HepG2 (cell line): ENCODE data around the gene LRRC42. TPM values are rescaled to one million over a fixed set of nuclear protein-coding genes. Genes with fewer than 3 reads are reported as not detected.

Experiments
- ATAC-seq: fragments of 200-7000 bp; cut with Tn5 transposase; 3 replicates; pipeline ENCODE4 v1.9.1; 2020; ENCODE audit warnings: mild to moderate bottlenecking, moderate library complexity
- BruUV-seq: library from RNA; stranded (reverse); fragments of 400-500 nt; replicated peaks from 2 replicates; lab custom pipeline; 2021; lab: Mats Ljungman, UMichigan
- CTCF ChIA-PET: fragments of 300-600 bp; formaldehyde crosslinking; extraction: SDS; loops from one replicate; lab custom pipeline; 2021; ENCODE audit warnings: low total read pairs, inconsistent platforms, low intra/inter-chr PET ratio; lab: Yijun Ruan, JAX
- POLR2A ChIA-PET: fragments of 350-600 bp; sonication (Branson Sonifier 250); formaldehyde crosslinking; loops from one replicate; lab custom pipeline; 2020; ENCODE audit warnings: antibody characterized with exemption, inconsistent platforms; lab: Yijun Ruan, JAX
- DNase-seq: peaks from one replicate; pipeline ENCODE4 v3.0.0-alpha.2; 2015; ENCODE audit warnings: low spot score
- FAIRE-seq: peaks from 3 replicates; lab custom pipeline; 2011; peaks lifted over from hg19 to GRCh38; lab: Jason Lieb, UNC
- H2AFZ ChIP-seq: one replicate; pipeline ENCODE4 v1.6.1; 2011; ENCODE audit warnings: low read length, inconsistent platforms
- H3K27ac ChIP-seq: fragments of 300-600 bp; 3 replicates; pipeline ENCODE4 v1.8.0; 2011; ENCODE audit warnings: mixed run types, mild to moderate bottlenecking, mixed read lengths, low read length, inconsistent platforms; ENCODE audit not compliant: insufficient read depth; ENCODE audit errors: extremely low read length
- H3K27me3 ChIP-seq, 2 experiments: fragments of 200-600 bp in 1 of 2; 2 replicates in 1 of 2; 3 replicates in 1 of 2; pipeline versions ENCODE4 v1.6.0 to v1.8.0; 2011; ENCODE audit warnings: low read length in 2 of 2, mild to moderate bottlenecking in 2 of 2, moderate library complexity in 2 of 2, inconsistent platforms in 1 of 2; ENCODE audit not compliant: insufficient read depth in 2 of 2, control insufficient read depth in 1 of 2
- H3K36me3 ChIP-seq, 2 experiments: fragments of 200-600 bp in 1 of 2; replicated peaks in 1 of 2; 2 replicates in 1 of 2; 3 replicates in 1 of 2; pipeline versions ENCODE4 v1.5.1 to v1.8.0; 2011; ENCODE audit warnings: low read length in 2 of 2, inconsistent platforms in 1 of 2; ENCODE audit not compliant: insufficient read depth in 2 of 2, control insufficient read depth in 1 of 2
- H3K4me1 ChIP-seq: 2 replicates; pipeline ENCODE4 v1.5.1; 2012; ENCODE audit warnings: low read length, inconsistent platforms; ENCODE audit not compliant: insufficient read depth
- H3K4me2 ChIP-seq: 2 replicates; pipeline ENCODE4 v1.6.0; 2011; ENCODE audit warnings: low read depth, low read length, inconsistent platforms
- H3K4me3 ChIP-seq, 3 experiments: fragments of 200-600 bp in 1 of 3; sonication (generic), shearing (Covaris generic) in 1 of 3; replicated peaks in 1 of 3; 2 replicates each; pipeline ENCODE4 v1.5.1; 2011 to 2016; ENCODE audit warnings: low read length in 3 of 3, inconsistent platforms in 2 of 3, low read depth in 2 of 3, mild to moderate bottlenecking in 2 of 3, control low read depth in 1 of 3, mixed read lengths in 1 of 3; ENCODE audit not compliant: insufficient read depth in 1 of 3
- H3K79me2 ChIP-seq: one replicate; pipeline ENCODE4 v1.6.1; 2011; ENCODE audit warnings: low read length, inconsistent platforms; ENCODE audit not compliant: insufficient read depth
- H3K9ac ChIP-seq: 2 replicates; pipeline ENCODE4 v1.6.0; 2011; ENCODE audit warnings: mild to moderate bottlenecking, low read depth, low read length, inconsistent platforms; ENCODE audit not compliant: insufficient read depth
- H3K9me3 ChIP-seq: 2 replicates; pipeline ENCODE4 v1.5.1; 2012; ENCODE audit warnings: mild to moderate bottlenecking, low read length
- H4K20me1 ChIP-seq: 2 replicates; pipeline ENCODE4 v1.6.0; 2011; ENCODE audit warnings: inconsistent platforms, mild to moderate bottlenecking, low read length, moderate library complexity; ENCODE audit not compliant: insufficient read depth
- ASH2L ChIP-seq: fragments of 300-600, 200-600 bp; sonication (generic); IDR thresholded peaks from 2 replicates; pipeline ENCODE4 v1.7.0; 2017; ENCODE audit warnings: low read depth, mild to moderate bottlenecking, moderate library complexity, mixed read lengths, low read length; ENCODE audit not compliant: insufficient read length
- GATAD2A ChIP-seq: IDR thresholded peaks from 2 replicates; pipeline ENCODE4 v1.6.1; 2016
- HDAC2 ChIP-seq: sonication (generic); formaldehyde crosslinking; IDR thresholded peaks from 2 replicates; pipeline ENCODE4 v1.4.0; 2020; ENCODE audit warnings: missing genetic modification reagents
- LCORL ChIP-seq, 2 experiments: fragments of 450-650 bp in 1 of 2; sonication (generic) in 1 of 2; formaldehyde crosslinking in 1 of 2; IDR thresholded peaks; 2 replicates each; pipeline versions ENCODE4 v1.5.0 to v1.6.1; 2017 to 2020; ENCODE audit warnings: antibody characterized with exemption in 1 of 2, missing genetic modification reagents in 1 of 2
- MAFK ChIP-seq, 2 experiments: IDR thresholded peaks in 1 of 2; conservative IDR thresholded peaks in 1 of 2; 2 replicates each; pipeline ENCODE4 v1.6.1; 2011; ENCODE audit warnings: improper control_type of control experiment in 2 of 2, low read length in 2 of 2
- NR2F1 ChIP-seq, 2 experiments: fragments of 450-650 bp in 1 of 2; formaldehyde crosslinking in 1 of 2; IDR thresholded peaks; 2 replicates each; pipeline versions ENCODE4 v1.5.0 to v1.6.1; 2016 to 2020; ENCODE audit warnings: mild to moderate bottlenecking in 1 of 2, missing compliant biosample characterization in 1 of 2, missing genetic modification reagents in 1 of 2, moderate library complexity in 1 of 2
- SOX13 ChIP-seq, 3 experiments: fragments of 450-650 bp in 1 of 3; sonication (generic) in 1 of 3; formaldehyde crosslinking in 1 of 3; IDR thresholded peaks in 2 of 3; conservative IDR thresholded peaks in 1 of 3; 2 replicates each; pipeline versions ENCODE4 v1.5.0 to v1.6.1; 2016 to 2020; ENCODE audit warnings: antibody characterized with exemption in 1 of 3, mild to moderate bottlenecking in 1 of 3, missing compliant biosample characterization in 1 of 3, missing genetic modification reagents in 1 of 3, moderate library complexity in 1 of 3
- XBP1 ChIP-seq: sonication (generic); formaldehyde crosslinking; IDR thresholded peaks from 2 replicates; pipeline ENCODE4 v1.5.0; 2020; ENCODE audit warnings: missing genetic modification reagents
- WGBS: methylation state at CpG from one replicate; pipeline ENCODE4 v1.1.6; 2017; ENCODE audit warnings: low lambda C conversion rate; 5-methylcytosine and 5-hydroxymethylcytosine counted together
- in situ Hi-C: cut with HindIII; loops from 2 replicates; pipeline ENCODE4 v1.10.0; 2017; ENCODE audit warnings: low pct_unique_long_range_greater_than_20kb; ENCODE audit not compliant: extremely low pct_ligation_motif_present
- intact Hi-C: fragments of 100-400 bp; cut with micrococcal nuclease; formaldehyde crosslinking; loops from one replicate; pipeline ENCODE4 v1.10.0; 2022; ENCODE audit not compliant: unreplicated experiment
- polyA plus RNA-seq, 8 experiments: library from polyadenylated mRNA; depleted of rRNA in 3 of 8; stranded (reverse) in 7 of 8; unstranded in 1 of 8; fragments of >200 nt; fragmentation: Illumina TruSeq in 4 of 8; extraction: Trizol in 4 of 8; gene quantifications; 2 replicates each; pipeline versions ENCODE4 v1.2.1 to v1.2.3, GENCODE V29; 2011 to 2016; ENCODE audit warnings: low read depth in 4 of 8, missing spikeins in 1 of 8, mixed read lengths in 1 of 8; ENCODE audit not compliant: insufficient read depth in 1 of 8
- total RNA-seq, 5 experiments: library from RNA; depleted of rRNA; stranded (reverse); fragments of >200 nt; fragmentation: Illumina TruSeq; extraction: Trizol; gene quantifications; 2 replicates each; pipeline ENCODE4 v1.2.3, GENCODE V29; 2016; ENCODE audit warnings: low read depth in 1 of 5
- TF ChIP-seq, protein P1 (sequence below): IDR thresholded peaks from 2 replicates; pipeline ENCODE4 v1.6.1; 2016; ENCODE audit warnings: low read depth
- TF ChIP-seq, protein P2 (sequence below): sonication (generic); formaldehyde crosslinking; conservative IDR thresholded peaks from 2 replicates; pipeline ENCODE4 v1.4.0; 2020; ENCODE audit warnings: mild to moderate bottlenecking, missing genetic modification reagents, moderate library complexity
- TF ChIP-seq, protein P3 (sequence below): sonication (generic); formaldehyde crosslinking; IDR thresholded peaks from 2 replicates; pipeline ENCODE4 v1.4.0; 2020; ENCODE audit warnings: missing genetic modification reagents, borderline replicate concordance

LRRC42 gene
- total and polyA plus RNA-seq, 2 of the 13 experiments (the other 11 are each of a cell fraction or from before 2014, with no cell fraction given): 30.6 to 43.6 TPM

DNA sequence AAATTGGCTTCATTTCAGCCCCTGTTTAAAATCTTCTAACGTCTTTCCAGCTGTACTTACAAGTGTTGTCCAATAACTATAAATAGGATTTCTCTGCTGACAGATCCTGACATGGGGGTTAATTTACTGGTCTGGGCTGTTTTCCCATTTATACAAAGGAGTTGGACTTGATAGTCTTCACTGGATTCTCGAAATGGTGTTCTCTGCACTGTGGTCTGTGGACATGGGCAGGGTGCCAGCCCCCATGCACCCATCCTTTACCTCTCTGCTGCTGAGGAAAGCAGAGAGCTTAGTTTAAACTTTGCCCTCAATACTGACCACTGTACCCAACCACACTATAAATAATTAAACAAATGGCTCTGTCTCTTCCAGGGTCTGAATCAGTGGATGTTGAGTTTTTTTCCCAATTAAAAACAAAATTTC is 46.9 kb upstream of the LRRC42 start:
- peak; percentile 79 for DNase-seq
- intact Hi-C loops (loop anchor here (1.0 kb wide), 1 partner anchor 8 kb away; no protein-coding TSS in a partner anchor), in situ Hi-C loops (no loop called here)
- H3K27ac ChIP-seq: peak overlapping the region; percentile 89
- H3K4me1 ChIP-seq: peaks cover 92% of the 10 kb centered on the region
- no peaks in the 10 kb centered on the region for H3K36me3 ChIP-seq
- H3K9me3 ChIP-seq: no peaks in the 10 kb centered on the region
- peak overlapping the region; percentile 59 for H3K9ac ChIP-seq
- no TSS peak for BruUV-seq
- ChIA-PET POLR2A (interaction anchor here (1.0 to 5.1 kb wide), 6 partner anchors 8 to 49 kb away, joined by 3 to 46 read pairs (median 12); partner anchors contain the start of genes IFT25, LRRC42 and YIPF1), CTCF (no interaction called here)
- WGBS: 0% methylated on average over 2 of the region's 2 CpGs
- peak overlapping the region; percentile 4 to 61 (median 42); a peak in 3 of 6 replicates for H3K4me3 ChIP-seq
- H3K4me2 ChIP-seq: peak overlapping the region; percentile 88
- H3K79me2 ChIP-seq: peaks cover 13% of the 10 kb centered on the region
- peak; percentile 85 for FAIRE-seq
- H3K27me3 ChIP-seq: no peaks in the 10 kb centered on the region
- no peaks in the 10 kb centered on the region for H4K20me1 ChIP-seq
- peak overlapping the region; percentile 70 for H2AFZ ChIP-seq
- ATAC-seq: peak; percentile 81
- TF ChIP-seq HDAC2 (CRISPR knock-in tag) (peak; percentile 49; the same call in 1 of the 2 replicates), NR2F1 (CRISPR knock-in tag; IDR thresholded peaks at IDR 0.05) (no peak), SOX13 (IDR thresholded peaks at IDR 0.05) (peak; percentile 36; the same call in 1 of the 2 replicates), SOX13 (CRISPR knock-in tag; conservative IDR thresholded peaks at IDR 0.05 in 1 of 2, IDR thresholded peaks at IDR 0.05 in 1 of 2) (peak in 1 of 2 experiments; percentile 56; a peak in 1 of 4 replicates), LCORL (IDR thresholded peaks at IDR 0.05) (no peak), LCORL (CRISPR knock-in tag; IDR thresholded peaks at IDR 0.05) (peak; percentile 61; the same call in 1 of the 2 replicates), XBP1 (CRISPR knock-in tag) (no peak), MAFK (conservative IDR thresholded peaks at IDR 0.05 in 1 of 2, IDR thresholded peaks at IDR 0.05 in 1 of 2; ENCODE audit: low read length in 2 of 2) (no peak), GATAD2A (peak; percentile 62; the same call in 1 of the 2 replicates), ASH2L (peak; percentile 61)
- TF ChIP-seq, protein P1, sequence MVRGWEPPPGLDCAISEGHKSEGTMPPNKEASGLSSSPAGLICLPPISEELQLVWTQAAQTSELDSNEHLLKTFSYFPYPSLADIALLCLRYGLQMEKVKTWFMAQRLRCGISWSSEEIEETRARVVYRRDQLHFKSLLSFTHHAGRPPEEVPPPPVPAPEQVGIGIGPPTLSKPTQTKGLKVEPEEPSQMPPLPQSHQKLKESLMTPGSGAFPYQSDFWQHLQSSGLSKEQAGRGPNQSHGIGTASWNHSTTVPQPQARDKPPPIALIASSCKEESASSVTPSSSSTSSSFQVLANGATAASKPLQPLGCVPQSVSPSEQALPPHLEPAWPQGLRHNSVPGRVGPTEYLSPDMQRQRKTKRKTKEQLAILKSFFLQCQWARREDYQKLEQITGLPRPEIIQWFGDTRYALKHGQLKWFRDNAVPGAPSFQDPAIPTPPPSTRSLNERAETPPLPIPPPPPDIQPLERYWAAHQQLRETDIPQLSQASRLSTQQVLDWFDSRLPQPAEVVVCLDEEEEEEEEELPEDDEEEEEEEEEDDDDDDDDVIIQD (CRISPR knock-in tag): 0 out of 2 replicates have a peak, but pooled peaks have one; percentile 47
- TF ChIP-seq, protein P2, sequence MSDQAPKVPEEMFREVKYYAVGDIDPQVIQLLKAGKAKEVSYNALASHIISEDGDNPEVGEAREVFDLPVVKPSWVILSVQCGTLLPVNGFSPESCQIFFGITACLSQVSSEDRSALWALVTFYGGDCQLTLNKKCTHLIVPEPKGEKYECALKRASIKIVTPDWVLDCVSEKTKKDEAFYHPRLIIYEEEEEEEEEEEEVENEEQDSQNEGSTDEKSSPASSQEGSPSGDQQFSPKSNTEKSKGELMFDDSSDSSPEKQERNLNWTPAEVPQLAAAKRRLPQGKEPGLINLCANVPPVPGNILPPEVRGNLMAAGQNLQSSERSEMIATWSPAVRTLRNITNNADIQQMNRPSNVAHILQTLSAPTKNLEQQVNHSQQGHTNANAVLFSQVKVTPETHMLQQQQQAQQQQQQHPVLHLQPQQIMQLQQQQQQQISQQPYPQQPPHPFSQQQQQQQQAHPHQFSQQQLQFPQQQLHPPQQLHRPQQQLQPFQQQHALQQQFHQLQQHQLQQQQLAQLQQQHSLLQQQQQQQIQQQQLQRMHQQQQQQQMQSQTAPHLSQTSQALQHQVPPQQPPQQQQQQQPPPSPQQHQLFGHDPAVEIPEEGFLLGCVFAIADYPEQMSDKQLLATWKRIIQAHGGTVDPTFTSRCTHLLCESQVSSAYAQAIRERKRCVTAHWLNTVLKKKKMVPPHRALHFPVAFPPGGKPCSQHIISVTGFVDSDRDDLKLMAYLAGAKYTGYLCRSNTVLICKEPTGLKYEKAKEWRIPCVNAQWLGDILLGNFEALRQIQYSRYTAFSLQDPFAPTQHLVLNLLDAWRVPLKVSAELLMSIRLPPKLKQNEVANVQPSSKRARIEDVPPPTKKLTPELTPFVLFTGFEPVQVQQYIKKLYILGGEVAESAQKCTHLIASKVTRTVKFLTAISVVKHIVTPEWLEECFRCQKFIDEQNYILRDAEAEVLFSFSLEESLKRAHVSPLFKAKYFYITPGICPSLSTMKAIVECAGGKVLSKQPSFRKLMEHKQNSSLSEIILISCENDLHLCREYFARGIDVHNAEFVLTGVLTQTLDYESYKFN (CRISPR knock-in tag): peak; percentile 79
- TF ChIP-seq, protein P3, sequence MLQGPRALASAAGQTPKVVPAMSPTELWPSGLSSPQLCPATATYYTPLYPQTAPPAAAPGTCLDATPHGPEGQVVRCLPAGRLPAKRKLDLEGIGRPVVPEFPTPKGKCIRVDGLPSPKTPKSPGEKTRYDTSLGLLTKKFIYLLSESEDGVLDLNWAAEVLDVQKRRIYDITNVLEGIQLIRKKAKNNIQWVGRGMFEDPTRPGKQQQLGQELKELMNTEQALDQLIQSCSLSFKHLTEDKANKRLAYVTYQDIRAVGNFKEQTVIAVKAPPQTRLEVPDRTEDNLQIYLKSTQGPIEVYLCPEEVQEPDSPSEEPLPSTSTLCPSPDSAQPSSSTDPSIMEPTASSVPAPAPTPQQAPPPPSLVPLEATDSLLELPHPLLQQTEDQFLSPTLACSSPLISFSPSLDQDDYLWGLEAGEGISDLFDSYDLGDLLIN: no peak
